Measurements from ENCODE around the gene KCNJ1.
A peak's percentile ranks its signal among the peaks of the same experiment; 100 is the strongest.

KCNJ1 gene

GRCh38 chr11:128859563-128860441, 7.3 kb downstream of the KCNJ1 start:
- Histone ChIP-seq H3K4me3 (replicated peaks; ENCODE audit: low read depth, low read length) (no peak overlapping the region), H3K27me3 (replicated peaks; ENCODE audit: control insufficient read depth, insufficient read depth, low read length) (no peaks in the 10 kb centered on the region; the same call in 1 of the 2 replicates), H3K36me3 (ENCODE audit: control insufficient read depth, insufficient read depth, low read length) (no peaks in the 10 kb centered on the region)
- peak; percentile 81 for DNase-seq (ENCODE audit: extremely low read depth, insufficient read length)
- peak; percentile 97 for TF ChIP-seq CTCF (IDR thresholded peaks at IDR 0.05; ENCODE audit: insufficient read depth, low read length, poor library complexity, severe bottlenecking)

GRCh38 chr11:128857341-128857740, 9.8 kb downstream of the KCNJ1 start:
- no peak for DNase-seq (ENCODE audit: extremely low read depth, insufficient read length)
- Histone ChIP-seq H3K27me3 (replicated peaks; ENCODE audit: control insufficient read depth, insufficient read depth, low read length) (no peaks in the 10 kb centered on the region; the same call in 1 of the 2 replicates), H3K4me3 (replicated peaks; ENCODE audit: low read depth, low read length) (no peak overlapping the region), H3K36me3 (ENCODE audit: control insufficient read depth, insufficient read depth, low read length) (no peaks in the 10 kb centered on the region)
- no peak for TF ChIP-seq CTCF (IDR thresholded peaks at IDR 0.05; ENCODE audit: insufficient read depth, low read length, poor library complexity, severe bottlenecking)

DNA sequence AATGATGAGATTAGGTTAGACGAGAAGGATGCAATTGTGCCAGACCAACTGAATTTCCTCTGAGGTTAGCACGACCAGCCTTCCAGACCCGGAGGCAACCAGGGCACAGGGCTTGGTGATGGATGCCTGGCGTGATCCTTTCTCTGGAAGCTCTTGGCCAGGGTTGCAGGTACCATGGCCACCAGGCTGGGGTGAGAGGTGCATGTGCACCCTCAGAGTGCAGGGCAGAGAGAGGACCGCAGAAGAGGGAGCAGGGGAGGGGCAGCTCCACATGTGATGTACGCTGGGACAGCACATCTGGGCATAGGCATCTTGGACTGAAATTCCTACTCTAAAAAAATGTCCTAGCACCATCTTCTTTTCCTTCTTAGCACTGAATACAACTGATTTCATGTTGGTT, 10.9 kb downstream of the KCNJ1 start:
- Histone ChIP-seq H3K4me3 (replicated peaks; ENCODE audit: low read depth, low read length) (no peak overlapping the region), H3K27me3 (replicated peaks; ENCODE audit: control insufficient read depth, insufficient read depth, low read length) (no peaks in the 10 kb centered on the region; the same call in 1 of the 2 replicates)
- no peak for TF ChIP-seq CTCF (IDR thresholded peaks at IDR 0.05; ENCODE audit: insufficient read depth, low read length, poor library complexity, severe bottlenecking)

DNA sequence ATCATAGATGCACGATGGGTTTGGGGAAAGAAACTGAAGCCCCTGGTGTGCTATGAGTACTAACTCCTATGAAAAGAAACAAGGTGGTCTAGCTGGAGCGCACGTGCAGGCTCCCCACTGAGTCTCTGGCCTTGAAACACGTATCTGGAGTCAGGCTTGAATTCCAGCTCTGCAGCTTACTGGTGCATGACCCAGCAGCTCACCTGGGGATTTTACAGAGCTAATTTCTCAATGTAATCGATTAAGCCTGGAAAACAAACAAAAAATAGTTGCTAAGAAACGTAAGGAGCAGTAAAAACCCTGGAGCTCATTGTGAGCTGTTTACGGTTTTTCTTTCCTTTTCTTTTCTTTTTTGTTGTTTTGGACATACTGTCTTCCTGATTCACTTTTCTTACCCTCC, 12.3 kb downstream of the KCNJ1 start:
- Histone ChIP-seq H3K27me3 (replicated peaks; ENCODE audit: control insufficient read depth, insufficient read depth, low read length) (no peaks in the 10 kb centered on the region; the same call in 1 of the 2 replicates), H3K36me3 (ENCODE audit: control insufficient read depth, insufficient read depth, low read length) (no peaks in the 10 kb centered on the region), H3K4me3 (replicated peaks; ENCODE audit: low read depth, low read length) (no peak overlapping the region)
- no peak for TF ChIP-seq CTCF (IDR thresholded peaks at IDR 0.05; ENCODE audit: insufficient read depth, low read length, poor library complexity, severe bottlenecking)
- DNase-seq (ENCODE audit: extremely low read depth, insufficient read length) = no peak

More for the DNA sequence above, 10.9 kb downstream of the KCNJ1 start:
- no peaks in the 10 kb centered on the region for H3K36me3 ChIP-seq (ENCODE audit: control insufficient read depth, insufficient read depth, low read length)
- DNase-seq (ENCODE audit: extremely low read depth, insufficient read length) = no peak

DNA sequence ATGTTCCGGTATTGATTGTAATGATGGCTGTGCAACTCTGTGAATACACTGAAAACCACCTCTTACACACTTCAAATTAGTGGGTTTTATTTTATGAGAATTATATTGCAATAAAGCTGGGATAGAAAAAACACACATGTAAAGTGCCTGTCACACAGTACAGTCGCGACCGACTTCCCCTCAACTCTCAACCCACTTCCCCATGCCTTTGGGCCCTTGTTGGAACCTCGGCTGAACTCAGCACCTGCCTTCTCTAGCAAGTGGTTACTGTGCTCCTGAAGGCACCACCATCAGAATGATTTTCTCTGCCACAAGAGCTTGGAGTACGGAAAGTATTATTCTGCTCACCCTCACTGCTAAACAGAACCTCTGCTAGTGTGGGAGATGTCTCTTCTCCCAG, 13.5 kb downstream of the KCNJ1 start:
- TF ChIP-seq CTCF (IDR thresholded peaks at IDR 0.05; ENCODE audit: insufficient read depth, low read length, poor library complexity, severe bottlenecking) = no peak
- no peaks in the 10 kb centered on the region for H3K36me3 ChIP-seq (ENCODE audit: control insufficient read depth, insufficient read depth, low read length)
- H3K27me3 ChIP-seq (replicated peaks; ENCODE audit: control insufficient read depth, insufficient read depth, low read length) = no peaks in the 10 kb centered on the region; the same call in 1 of the 2 replicates
- DNase-seq (ENCODE audit: extremely low read depth, insufficient read length) = no peak
- H3K4me3 ChIP-seq (replicated peaks; ENCODE audit: low read depth, low read length) = no peak overlapping the region
